T-helper 2 cell treated with Interferon-gamma antibody and Interleukin-4, amounts not matched to agents 100 ng/mL and 5 ng/mL, for 36 hours (primary cell): ENCODE measurements around the gene RHO. TPM values are rescaled to one million over a fixed set of nuclear protein-coding genes. Genes with fewer than 3 reads are reported as not detected.

Experiments used
- intact Hi-C: fragments of 100-400 bp; cut with micrococcal nuclease; formaldehyde crosslinking; loops from one replicate; pipeline ENCODE4 v1.15.1; 2023
- total RNA-seq: library from RNA; stranded (reverse); gene quantifications from 2 replicates; pipeline ENCODE4 v1.2.3, GENCODE V29; 2022

Gene RHO
- total RNA-seq, 1 donor from 2014 or later: not detected

GRCh38 chr3:129558081-129558771, 29.8 kb downstream of the RHO start:
- intact Hi-C loops: no loop called here

GRCh38 chr3:129558772-129559564, 30.5 kb downstream of the RHO start:
- intact Hi-C loops: no loop called here

- intact Hi-C loops: no loop called here
Observed at GRCh38 chr3:129559565-129560079, 31.2 kb downstream of the RHO start.

GRCh38 chr3:129560269-129560787, 31.9 kb downstream of the RHO start:
- intact Hi-C loops: no loop called here

- intact Hi-C loops: no loop called here
Observed at GRCh38 chr3:129560911-129561594, 32.6 kb downstream of the RHO start.

- intact Hi-C loops: no loop called here
Observed at GRCh38 chr3:129561619-129562248, 33.3 kb downstream of the RHO start.

GRCh38 chr3:129562803-129563202, 34.4 kb downstream of the RHO start:
- intact Hi-C loops: no loop called here

GRCh38 chr3:129563332-129563731, 34.9 kb downstream of the RHO start:
- intact Hi-C loops: no loop called here

- intact Hi-C loops: no loop called here
Observed at GRCh38 chr3:129563850-129564535, 35.6 kb downstream of the RHO start.

GRCh38 chr3:129564981-129565644, 36.7 kb downstream of the RHO start:
- intact Hi-C loops: no loop called here

- intact Hi-C loops: no loop called here
Observed at GRCh38 chr3:129565902-129566301, 37.5 kb downstream of the RHO start.

GRCh38 chr3:129567176-129567705, 38.8 kb downstream of the RHO start:
- intact Hi-C loops: no loop called here

- intact Hi-C loops: no loop called here
Observed at GRCh38 chr3:129567939-129568338, 39.5 kb downstream of the RHO start.

GRCh38 chr3:129569856-129570255, 41.4 kb downstream of the RHO start:
- intact Hi-C loops: no loop called here

- intact Hi-C loops: no loop called here
Observed at GRCh38 chr3:129571605-129572547, 43.4 kb downstream of the RHO start.

- intact Hi-C loops: no loop called here
Observed at GRCh38 chr3:129572603-129573002, 44.2 kb downstream of the RHO start.

- intact Hi-C loops: no loop called here
Observed at GRCh38 chr3:129573493-129573892, 45.1 kb downstream of the RHO start.

- intact Hi-C loops: no loop called here
Observed at GRCh38 chr3:129574206-129574605, 45.8 kb downstream of the RHO start.
